K562 (cell line): ENCODE measurements around the gene CT45A5.
"Not testable (repeated sequence)": the region's sequence is repeated elsewhere in the genome, so short reads cannot be mapped to it uniquely, and the experiment has no call there.

ENCODE experiments used
- CTCF ChIP-seq, 3 experiments: IDR thresholded peaks in 2 of 3; conservative IDR thresholded peaks in 1 of 3; 2 replicates each; pipeline ENCODE4 v1.5.1; 2011 to 2012; ENCODE audit warnings: low read length in 3 of 3, mild to moderate bottlenecking in 3 of 3, control low read depth in 2 of 3, improper control_type of control experiment in 1 of 3, inconsistent platforms in 1 of 3, low read depth in 1 of 3, mixed read lengths in 1 of 3, moderate library complexity in 1 of 3; ENCODE audit not compliant: insufficient read depth in 2 of 3
- ESRRA ChIP-seq: fragments of 450-650 bp; IDR thresholded peaks from 2 replicates; pipeline ENCODE4 v1.6.1; 2014; ENCODE audit warnings: low read depth, mild to moderate bottlenecking, moderate library complexity, borderline replicate concordance
- HCFC1 ChIP-seq: IDR thresholded peaks from 2 replicates; pipeline ENCODE4 v1.6.1; 2012; ENCODE audit warnings: low read depth, low read length, improper control_type of control experiment
- JUNB ChIP-seq: fragments of 450-650 bp; formaldehyde crosslinking; conservative IDR thresholded peaks from 2 replicates; pipeline ENCODE4 v1.4.0; 2020; ENCODE audit warnings: mild to moderate bottlenecking
- KLF13 ChIP-seq: fragments of 450-650 bp; IDR thresholded peaks from 2 replicates; pipeline ENCODE4 v1.6.1; 2016; ENCODE audit warnings: missing genetic modification characterization, low read depth, mild to moderate bottlenecking, missing compliant biosample characterization, moderate library complexity, borderline replicate concordance
- NR3C1 ChIP-seq: sonication (generic); formaldehyde crosslinking; IDR thresholded peaks from 2 replicates; pipeline ENCODE4 v1.8.1; 2022; ENCODE audit warnings: missing genetic modification reagents
- PRPF4 ChIP-seq: fragments of 200-400 bp; formaldehyde crosslinking; IDR thresholded peaks from one replicate; pipeline ENCODE4 v1.6.1; 2017; ENCODE audit warnings: low read length, low read depth, mild to moderate bottlenecking; ENCODE audit not compliant: insufficient read depth, poor library complexity, severe bottlenecking
- SAFB2 ChIP-seq: fragments of 200-400 bp; formaldehyde crosslinking; IDR thresholded peaks from 2 replicates; pipeline ENCODE4 v1.6.1; 2018; ENCODE audit warnings: borderline replicate concordance, low read length, low read depth, moderate library complexity; ENCODE audit not compliant: severe bottlenecking
- TCF7L2 ChIP-seq: fragments of 150-350 bp; IDR thresholded peaks from 2 replicates; pipeline ENCODE4 v1.6.1; 2016; ENCODE audit warnings: low read depth, mild to moderate bottlenecking, low read length, moderate library complexity
- UBTF ChIP-seq, 2 experiments: IDR thresholded peaks; 2 replicates each; pipeline ENCODE4 v1.6.1; 2012; ENCODE audit warnings: improper control_type of control experiment in 2 of 2, low read depth in 2 of 2, low read length in 2 of 2, borderline replicate concordance in 1 of 2
- ZFP36 ChIP-seq: fragments of 150-350 bp; IDR thresholded peaks from 2 replicates; pipeline ENCODE4 v1.6.1; 2018; ENCODE audit warnings: low read length, low read depth; ENCODE audit not compliant: partially characterized antibody
- ZNF121 ChIP-seq: sonication (generic); formaldehyde crosslinking; conservative IDR thresholded peaks from 2 replicates; pipeline ENCODE4 v1.8.0; 2022; ENCODE audit warnings: missing genetic modification reagents
- ZNF133 ChIP-seq: fragments of 250-450 bp; sonication (Bioruptor Pico); IDR thresholded peaks from 2 replicates; pipeline ENCODE4 v1.4.0; 2020; ENCODE audit warnings: mild to moderate bottlenecking
- ZNF282 ChIP-seq: sonication (generic); formaldehyde crosslinking; IDR thresholded peaks from 2 replicates; pipeline ENCODE4 v1.8.1; 2023; ENCODE audit warnings: missing genetic modification reagents

GRCh38 chrX:135785403-135785802 is at the start of gene CT45A5:
- TF ChIP-seq ZNF121 (CRISPR knock-in tag); UBTF (IDR thresholded peaks at IDR 0.05; ENCODE audit: borderline replicate concordance in 1 of 2, low read depth in 2 of 2, low read length in 2 of 2); PRPF4; ZFP36; NR3C1 (CRISPR knock-in tag); TCF7L2; ZNF282; CTCF (IDR thresholded peaks at IDR 0.05 in 2 of 3, conservative IDR thresholded peaks at IDR 0.05 in 1 of 3; ENCODE audit: insufficient read depth in 2 of 3, low read depth in 1 of 3, low read length in 3 of 3); KLF13 (tag); ZNF133; HCFC1; SAFB2; ESRRA; JUNB: not testable (repeated sequence)
